Chondrocyte (in vitro differentiated cells): ENCODE results near the gene ARHGEF11. TPM values are rescaled to one million over a fixed set of nuclear protein-coding genes. Genes with fewer than 3 reads are reported as not detected.

Experiments used
- DNase-seq: peaks from one replicate; pipeline ENCODE4 v3.0.0; 2021; ENCODE audit warnings: mixed read lengths, low spot score
- H3K27ac Mint-ChIP-seq: one replicate; pipeline ENCODE4 v1.8.0; 2021; ENCODE audit warnings: mild to moderate bottlenecking, moderate library complexity, mixed read lengths; ENCODE audit not compliant: unreplicated experiment
- H3K27me3 Mint-ChIP-seq: 2 replicates; pipeline ENCODE4 v1.8.0; 2021; ENCODE audit warnings: low read depth, mixed read lengths
- H3K36me3 Mint-ChIP-seq: 2 replicates; pipeline ENCODE4 v1.8.0; 2021; ENCODE audit warnings: low read depth, mixed read lengths
- H3K4me1 Mint-ChIP-seq: 2 replicates; pipeline ENCODE4 v1.8.0; 2021; ENCODE audit warnings: low read depth, mild to moderate bottlenecking, mixed read lengths
- H3K4me3 Mint-ChIP-seq: one replicate; pipeline ENCODE4 v1.8.0; 2021; ENCODE audit warnings: mild to moderate bottlenecking, moderate library complexity, mixed read lengths; ENCODE audit not compliant: unreplicated experiment
- H3K9me3 Mint-ChIP-seq: 2 replicates; pipeline ENCODE4 v1.8.0; 2021; ENCODE audit warnings: low read depth, mixed read lengths
- CTCF ChIP-seq: fragments of 200-600 bp; sonication (generic); IDR thresholded peaks from 2 replicates; pipeline ENCODE4 v1.5.0; 2021; ENCODE audit warnings: antibody characterized with exemption, mild to moderate bottlenecking, moderate library complexity
- microRNA-seq: library from miRNA; unstranded; fragments of <30 nt; microRNA quantifications from one replicate; pipeline ENCODE4 v1.2.0, GENCODE V29; 2020; ENCODE audit warnings: borderline number of aligned reads
- total RNA-seq: library from RNA; stranded (reverse); gene quantifications from 3 replicates; pipeline ENCODE4 v1.2.1, GENCODE V29; 2021

The ARHGEF11 gene
- total RNA-seq, 1 donor from 2014 or later = 34.8 TPM

- no peak overlapping the region for H3K27ac Mint-ChIP-seq
- H3K9me3 Mint-ChIP-seq = no peaks in the 10 kb centered on the region
- H3K4me3 Mint-ChIP-seq = no peak overlapping the region
- no peak for TF ChIP-seq CTCF
- no peak for DNase-seq
- H3K36me3 Mint-ChIP-seq = no peaks in the 10 kb centered on the region
- no peaks in the 10 kb centered on the region for H3K4me1 Mint-ChIP-seq
- peaks cover 38% of the 10 kb centered on the region for H3K27me3 Mint-ChIP-seq
Measured at GRCh38 chr1:156885880-156886355, 159.6 kb downstream of the ARHGEF11 start.

GRCh38 chr1:156885314-156885713 lies 160.2 kb downstream of the ARHGEF11 start:
- H3K36me3 Mint-ChIP-seq = no peaks in the 10 kb centered on the region
- H3K27ac Mint-ChIP-seq = no peak overlapping the region
- no peak for DNase-seq
- TF ChIP-seq CTCF = no peak
- H3K9me3 Mint-ChIP-seq = no peaks in the 10 kb centered on the region
- no peaks in the 10 kb centered on the region for H3K4me1 Mint-ChIP-seq
- H3K27me3 Mint-ChIP-seq = peaks cover 38% of the 10 kb centered on the region
- no peak overlapping the region for H3K4me3 Mint-ChIP-seq

Small RNAs within 50 kb of the gene (microRNA-seq; reads per million reads assigned to microRNA genes)
- gene MIR765 = not detected

Other genes starting within 250 kb of the ARHGEF11 start
- gene SH2D2A, start 228.9 kb downstream of the ARHGEF11 start, total RNA-seq = not detected in 3 replicates
- gene INSRR, start 186.6 kb downstream of the ARHGEF11 start, total RNA-seq = not detected in 3 replicates
- gene NTRK1, start 184.9 kb downstream of the ARHGEF11 start, total RNA-seq = not detected in 3 replicates
- 1.4 to 13.7 TPM (median 9.9 TPM) in 3 replicates for gene PEAR1, start 152.0 kb downstream of the ARHGEF11 start, total RNA-seq
- gene LRRC71, start 125.1 kb downstream of the ARHGEF11 start, total RNA-seq = not detected in 3 replicates
- not detected in 3 replicates for gene ETV3L, start 54.1 kb upstream of the ARHGEF11 start, total RNA-seq
- 23.4 to 25.6 TPM (median 24.4 TPM) in 3 replicates for gene ETV3, start 92.7 kb upstream of the ARHGEF11 start, total RNA-seq